ENCODE results near the gene WFIKKN1. TPM values are rescaled to one million over a fixed set of nuclear protein-coding genes. Genes with fewer than 3 reads are reported as not detected.

WFIKKN1 gene
- total RNA-seq, 1 experiment from 2014 or later: 4.5 TPM

- Histone ChIP-seq H3K36me3 (replicated peaks; ENCODE audit: control insufficient read depth, insufficient read depth, low read length) (no peaks in the 10 kb centered on the region; the same call in 1 of the 2 replicates), H3K27me3 (ENCODE audit: control insufficient read depth, insufficient read depth, low read length) (peaks cover 3% of the 10 kb centered on the region), H3K4me3 (ENCODE audit: insufficient read depth, low read depth, low read length) (no peak overlapping the region)
- no peak for DNase-seq
Observed at GRCh38 chr16:645852-646678, 15.3 kb downstream of the WFIKKN1 start.

GRCh38 chr16:646679-647172, 15.9 kb downstream of the WFIKKN1 start:
- peaks cover 3% of the 10 kb centered on the region for H3K27me3 ChIP-seq (ENCODE audit: control insufficient read depth, insufficient read depth, low read length)
- no peak for DNase-seq
- H3K4me3 ChIP-seq (ENCODE audit: insufficient read depth, low read depth, low read length): no peak overlapping the region
- H3K36me3 ChIP-seq (replicated peaks; ENCODE audit: control insufficient read depth, insufficient read depth, low read length): no peaks in the 10 kb centered on the region; the same call in 1 of the 2 replicates

GRCh38 chr16:647173-647902, 16.6 kb downstream of the WFIKKN1 start:
- Histone ChIP-seq H3K36me3 (replicated peaks; ENCODE audit: control insufficient read depth, insufficient read depth, low read length) (no peaks in the 10 kb centered on the region; the same call in 1 of the 2 replicates), H3K27me3 (ENCODE audit: control insufficient read depth, insufficient read depth, low read length) (peaks cover 2% of the 10 kb centered on the region), H3K4me3 (ENCODE audit: insufficient read depth, low read depth, low read length) (no peak overlapping the region)
- DNase-seq: no peak

- Histone ChIP-seq H3K36me3 (replicated peaks; ENCODE audit: control insufficient read depth, insufficient read depth, low read length) (no peaks in the 10 kb centered on the region; the same call in 1 of the 2 replicates), H3K4me3 (ENCODE audit: insufficient read depth, low read depth, low read length) (peak overlapping the region; percentile 74), H3K27me3 (ENCODE audit: control insufficient read depth, insufficient read depth, low read length) (no peaks in the 10 kb centered on the region)
- DNase-seq: peak; percentile 92
Observed at GRCh38 chr16:648071-648780, 17.4 kb downstream of the WFIKKN1 start.

GRCh38 chr16:648781-649589, 18.2 kb downstream of the WFIKKN1 start, which contains the start of gene WDR90:
Gene WDR90, plus strand, starts transcription at chr16:649365. Its CDS starts 52 bp downstream, at chr16:649417.
- peak within 1 kb of the TSS; percentile 74 for H3K4me3 ChIP-seq (ENCODE audit: insufficient read depth, low read depth, low read length)
- H3K36me3 ChIP-seq (replicated peaks; ENCODE audit: control insufficient read depth, insufficient read depth, low read length): no peaks in the 10 kb centered on the region; the same call in 1 of the 2 replicates
- DNase-seq: peak; percentile 98
- no peaks in the 10 kb centered on the region for H3K27me3 ChIP-seq (ENCODE audit: control insufficient read depth, insufficient read depth, low read length)

GRCh38 chr16:649631-650030, 18.8 kb downstream of the WFIKKN1 start:
- Histone ChIP-seq H3K36me3 (replicated peaks; ENCODE audit: control insufficient read depth, insufficient read depth, low read length) (no peaks in the 10 kb centered on the region; the same call in 1 of the 2 replicates), H3K27me3 (ENCODE audit: control insufficient read depth, insufficient read depth, low read length) (no peaks in the 10 kb centered on the region), H3K4me3 (ENCODE audit: insufficient read depth, low read depth, low read length) (peak overlapping the region; percentile 74)
- peak; percentile 78 for DNase-seq

- Histone ChIP-seq H3K36me3 (replicated peaks; ENCODE audit: control insufficient read depth, insufficient read depth, low read length) (no peaks in the 10 kb centered on the region; the same call in 1 of the 2 replicates), H3K27me3 (ENCODE audit: control insufficient read depth, insufficient read depth, low read length) (no peaks in the 10 kb centered on the region), H3K4me3 (ENCODE audit: insufficient read depth, low read depth, low read length) (no peak overlapping the region)
- DNase-seq: no peak
Observed at GRCh38 chr16:651844-652243, 21.1 kb downstream of the WFIKKN1 start.

GRCh38 chr16:652454-653305, 21.9 kb downstream of the WFIKKN1 start:
- no peak for DNase-seq
- no peaks in the 10 kb centered on the region for H3K27me3 ChIP-seq (ENCODE audit: control insufficient read depth, insufficient read depth, low read length)
- H3K4me3 ChIP-seq (ENCODE audit: insufficient read depth, low read depth, low read length): no peak overlapping the region
- H3K36me3 ChIP-seq (replicated peaks; ENCODE audit: control insufficient read depth, insufficient read depth, low read length): no peaks in the 10 kb centered on the region; the same call in 1 of the 2 replicates

GRCh38 chr16:654034-654433, 23.2 kb downstream of the WFIKKN1 start:
- no peak overlapping the region for H3K4me3 ChIP-seq (ENCODE audit: insufficient read depth, low read depth, low read length)
- DNase-seq: no peak
- no peaks in the 10 kb centered on the region for H3K27me3 ChIP-seq (ENCODE audit: control insufficient read depth, insufficient read depth, low read length)
- no peaks in the 10 kb centered on the region; the same call in 1 of the 2 replicates for H3K36me3 ChIP-seq (replicated peaks; ENCODE audit: control insufficient read depth, insufficient read depth, low read length)

- H3K36me3 ChIP-seq (replicated peaks; ENCODE audit: control insufficient read depth, insufficient read depth, low read length): no peaks in the 10 kb centered on the region; the same call in 1 of the 2 replicates
- H3K27me3 ChIP-seq (ENCODE audit: control insufficient read depth, insufficient read depth, low read length): no peaks in the 10 kb centered on the region
- no peak overlapping the region for H3K4me3 ChIP-seq (ENCODE audit: insufficient read depth, low read depth, low read length)
- DNase-seq: no peak
Observed at GRCh38 chr16:657487-657886, 26.7 kb downstream of the WFIKKN1 start.

GRCh38 chr16:658679-659571, 28.1 kb downstream of the WFIKKN1 start:
- Histone ChIP-seq H3K4me3 (ENCODE audit: insufficient read depth, low read depth, low read length) (no peak overlapping the region), H3K36me3 (replicated peaks; ENCODE audit: control insufficient read depth, insufficient read depth, low read length) (no peaks in the 10 kb centered on the region; the same call in 1 of the 2 replicates), H3K27me3 (ENCODE audit: control insufficient read depth, insufficient read depth, low read length) (no peaks in the 10 kb centered on the region)
- peak; percentile 63 for DNase-seq

- H3K36me3 ChIP-seq (replicated peaks; ENCODE audit: control insufficient read depth, insufficient read depth, low read length): no peaks in the 10 kb centered on the region; the same call in 1 of the 2 replicates
- DNase-seq: peak; percentile 64
- no peak overlapping the region for H3K4me3 ChIP-seq (ENCODE audit: insufficient read depth, low read depth, low read length)
- H3K27me3 ChIP-seq (ENCODE audit: control insufficient read depth, insufficient read depth, low read length): no peaks in the 10 kb centered on the region
Observed at GRCh38 chr16:659618-660017, 28.8 kb downstream of the WFIKKN1 start.

All from H7 (cell line).